ENCODE data around the gene RAPGEF3. TPM values are rescaled to one million over a fixed set of nuclear protein-coding genes. Genes with fewer than 3 reads are reported as not detected.

The RAPGEF3 gene
- total and polyA plus RNA-seq, 4 donors, result 1.3 to 4.3 (median 1.4) TPM

DNA sequence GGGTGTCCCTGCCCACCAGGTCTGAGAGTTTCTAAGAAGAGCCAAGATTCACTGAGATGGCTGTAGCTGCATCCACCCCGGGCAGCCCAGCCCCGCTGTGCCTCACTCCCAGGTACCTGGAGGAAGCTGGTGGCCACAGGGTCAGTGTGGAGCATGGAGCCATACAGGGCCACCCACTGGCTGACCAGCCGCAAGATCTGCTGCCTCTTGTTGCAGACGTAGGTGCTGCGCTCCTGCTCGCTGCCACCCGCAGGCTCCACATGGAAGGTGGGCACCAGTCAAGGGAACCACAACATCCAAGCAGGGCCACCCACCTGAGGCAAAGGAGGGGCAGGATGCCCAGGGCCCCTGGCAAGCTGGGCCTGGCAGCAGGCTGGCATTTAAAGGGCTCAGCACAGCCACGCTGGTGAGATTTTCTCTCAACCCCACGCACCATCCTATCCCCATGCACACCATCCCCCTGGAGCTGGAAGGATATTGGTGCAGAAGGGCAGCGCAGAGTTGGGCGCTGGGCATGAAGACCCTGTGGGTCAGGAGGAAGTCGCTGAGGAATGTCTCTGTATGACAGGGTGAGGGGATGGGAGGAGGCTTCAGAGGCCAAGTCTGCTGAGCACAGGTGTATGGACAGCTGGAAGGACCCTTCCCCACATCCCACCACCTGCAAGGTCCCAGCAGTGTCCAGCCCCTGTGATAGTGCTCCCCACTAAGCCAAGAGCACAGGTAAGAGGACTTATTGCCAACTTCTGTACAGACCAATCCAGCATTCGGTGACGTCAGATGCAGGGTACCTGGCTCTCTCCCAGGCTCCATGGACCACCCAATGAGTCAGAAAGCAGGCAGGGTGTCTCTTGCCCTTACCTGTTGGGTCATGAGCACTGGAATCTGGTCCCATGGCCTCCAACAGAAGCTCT, 10.8 kb downstream of the RAPGEF3 start:
- DNase-seq (ENCODE audit: low spot score), result no peak
- H3K4me1 ChIP-seq (ENCODE audit: control insufficient read depth in 4 of 4, insufficient read depth in 4 of 4, low read length in 3 of 4), result no peaks in the 10 kb centered on the region
- no peaks in the 10 kb centered on the region for H3K27me3 ChIP-seq (ENCODE audit: control insufficient read depth in 4 of 4, insufficient read depth in 4 of 4, low read length in 3 of 4)
- no peak overlapping the region for H3K27ac ChIP-seq (ENCODE audit: low read depth in 1 of 2, low read length in 2 of 2)
- WGBS, result 89% methylated on average over 14 of the region's 14 CpGs
- no peaks in the 10 kb centered on the region for H3K36me3 ChIP-seq (ENCODE audit: control insufficient read depth in 4 of 4, insufficient read depth in 3 of 4, low read depth in 1 of 4, low read length in 3 of 4)
- no peak overlapping the region for H3K4me3 ChIP-seq (ENCODE audit: low read depth in 1 of 3, low read length in 3 of 3)
- no peaks in the 10 kb centered on the region for H3K9me3 ChIP-seq (ENCODE audit: control insufficient read depth in 4 of 4, low read length in 3 of 4)
- no peak for TF ChIP-seq FOXA2 (IDR thresholded peaks at IDR 0.05)
- TF ChIP-seq HNF4A (conservative IDR thresholded peaks at IDR 0.05), result no peak
- TF ChIP-seq FOXA1 (IDR thresholded peaks at IDR 0.05), result no peak
- TF ChIP-seq EGR1 (IDR thresholded peaks at IDR 0.05; ENCODE audit: low read depth in 2 of 2), result no peak
- TF ChIP-seq RAD21 (IDR thresholded peaks at IDR 0.05), result no peak
- TF ChIP-seq, protein P1, sequence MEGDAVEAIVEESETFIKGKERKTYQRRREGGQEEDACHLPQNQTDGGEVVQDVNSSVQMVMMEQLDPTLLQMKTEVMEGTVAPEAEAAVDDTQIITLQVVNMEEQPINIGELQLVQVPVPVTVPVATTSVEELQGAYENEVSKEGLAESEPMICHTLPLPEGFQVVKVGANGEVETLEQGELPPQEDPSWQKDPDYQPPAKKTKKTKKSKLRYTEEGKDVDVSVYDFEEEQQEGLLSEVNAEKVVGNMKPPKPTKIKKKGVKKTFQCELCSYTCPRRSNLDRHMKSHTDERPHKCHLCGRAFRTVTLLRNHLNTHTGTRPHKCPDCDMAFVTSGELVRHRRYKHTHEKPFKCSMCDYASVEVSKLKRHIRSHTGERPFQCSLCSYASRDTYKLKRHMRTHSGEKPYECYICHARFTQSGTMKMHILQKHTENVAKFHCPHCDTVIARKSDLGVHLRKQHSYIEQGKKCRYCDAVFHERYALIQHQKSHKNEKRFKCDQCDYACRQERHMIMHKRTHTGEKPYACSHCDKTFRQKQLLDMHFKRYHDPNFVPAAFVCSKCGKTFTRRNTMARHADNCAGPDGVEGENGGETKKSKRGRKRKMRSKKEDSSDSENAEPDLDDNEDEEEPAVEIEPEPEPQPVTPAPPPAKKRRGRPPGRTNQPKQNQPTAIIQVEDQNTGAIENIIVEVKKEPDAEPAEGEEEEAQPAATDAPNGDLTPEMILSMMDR (IDR thresholded peaks at IDR 0.05; ENCODE audit: low read depth, low read length, missing input control), result no peak
- TF ChIP-seq, protein P2, sequence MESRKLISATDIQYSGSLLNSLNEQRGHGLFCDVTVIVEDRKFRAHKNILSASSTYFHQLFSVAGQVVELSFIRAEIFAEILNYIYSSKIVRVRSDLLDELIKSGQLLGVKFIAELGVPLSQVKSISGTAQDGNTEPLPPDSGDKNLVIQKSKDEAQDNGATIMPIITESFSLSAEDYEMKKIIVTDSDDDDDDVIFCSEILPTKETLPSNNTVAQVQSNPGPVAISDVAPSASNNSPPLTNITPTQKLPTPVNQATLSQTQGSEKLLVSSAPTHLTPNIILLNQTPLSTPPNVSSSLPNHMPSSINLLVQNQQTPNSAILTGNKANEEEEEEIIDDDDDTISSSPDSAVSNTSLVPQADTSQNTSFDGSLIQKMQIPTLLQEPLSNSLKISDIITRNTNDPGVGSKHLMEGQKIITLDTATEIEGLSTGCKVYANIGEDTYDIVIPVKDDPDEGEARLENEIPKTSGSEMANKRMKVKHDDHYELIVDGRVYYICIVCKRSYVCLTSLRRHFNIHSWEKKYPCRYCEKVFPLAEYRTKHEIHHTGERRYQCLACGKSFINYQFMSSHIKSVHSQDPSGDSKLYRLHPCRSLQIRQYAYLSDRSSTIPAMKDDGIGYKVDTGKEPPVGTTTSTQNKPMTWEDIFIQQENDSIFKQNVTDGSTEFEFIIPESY (IDR thresholded peaks at IDR 0.05), result no peak
- TF ChIP-seq, protein P3, sequence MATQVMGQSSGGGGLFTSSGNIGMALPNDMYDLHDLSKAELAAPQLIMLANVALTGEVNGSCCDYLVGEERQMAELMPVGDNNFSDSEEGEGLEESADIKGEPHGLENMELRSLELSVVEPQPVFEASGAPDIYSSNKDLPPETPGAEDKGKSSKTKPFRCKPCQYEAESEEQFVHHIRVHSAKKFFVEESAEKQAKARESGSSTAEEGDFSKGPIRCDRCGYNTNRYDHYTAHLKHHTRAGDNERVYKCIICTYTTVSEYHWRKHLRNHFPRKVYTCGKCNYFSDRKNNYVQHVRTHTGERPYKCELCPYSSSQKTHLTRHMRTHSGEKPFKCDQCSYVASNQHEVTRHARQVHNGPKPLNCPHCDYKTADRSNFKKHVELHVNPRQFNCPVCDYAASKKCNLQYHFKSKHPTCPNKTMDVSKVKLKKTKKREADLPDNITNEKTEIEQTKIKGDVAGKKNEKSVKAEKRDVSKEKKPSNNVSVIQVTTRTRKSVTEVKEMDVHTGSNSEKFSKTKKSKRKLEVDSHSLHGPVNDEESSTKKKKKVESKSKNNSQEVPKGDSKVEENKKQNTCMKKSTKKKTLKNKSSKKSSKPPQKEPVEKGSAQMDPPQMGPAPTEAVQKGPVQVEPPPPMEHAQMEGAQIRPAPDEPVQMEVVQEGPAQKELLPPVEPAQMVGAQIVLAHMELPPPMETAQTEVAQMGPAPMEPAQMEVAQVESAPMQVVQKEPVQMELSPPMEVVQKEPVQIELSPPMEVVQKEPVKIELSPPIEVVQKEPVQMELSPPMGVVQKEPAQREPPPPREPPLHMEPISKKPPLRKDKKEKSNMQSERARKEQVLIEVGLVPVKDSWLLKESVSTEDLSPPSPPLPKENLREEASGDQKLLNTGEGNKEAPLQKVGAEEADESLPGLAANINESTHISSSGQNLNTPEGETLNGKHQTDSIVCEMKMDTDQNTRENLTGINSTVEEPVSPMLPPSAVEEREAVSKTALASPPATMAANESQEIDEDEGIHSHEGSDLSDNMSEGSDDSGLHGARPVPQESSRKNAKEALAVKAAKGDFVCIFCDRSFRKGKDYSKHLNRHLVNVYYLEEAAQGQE (IDR thresholded peaks at IDR 0.05), result no peak
- no peak for TF ChIP-seq YY1 (IDR thresholded peaks at IDR 0.05)
- TF ChIP-seq, protein P4, sequence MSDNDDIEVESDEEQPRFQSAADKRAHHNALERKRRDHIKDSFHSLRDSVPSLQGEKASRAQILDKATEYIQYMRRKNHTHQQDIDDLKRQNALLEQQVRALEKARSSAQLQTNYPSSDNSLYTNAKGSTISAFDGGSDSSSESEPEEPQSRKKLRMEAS (IDR thresholded peaks at IDR 0.05), result no peak
- TF ChIP-seq SP1 (IDR thresholded peaks at IDR 0.05), result no peak
- no peak for TF ChIP-seq TAF1 (conservative IDR thresholded peaks at IDR 0.05)
- no peak for TF ChIP-seq HNF4G (IDR thresholded peaks at IDR 0.05)
- TF ChIP-seq, protein P5, sequence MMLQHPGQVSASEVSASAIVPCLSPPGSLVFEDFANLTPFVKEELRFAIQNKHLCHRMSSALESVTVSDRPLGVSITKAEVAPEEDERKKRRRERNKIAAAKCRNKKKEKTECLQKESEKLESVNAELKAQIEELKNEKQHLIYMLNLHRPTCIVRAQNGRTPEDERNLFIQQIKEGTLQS (IDR thresholded peaks at IDR 0.05), result no peak
- TF ChIP-seq NR2F2 (IDR thresholded peaks at IDR 0.05), result no peak
- TF ChIP-seq JUND (IDR thresholded peaks at IDR 0.05), result no peak
- no peak for TF ChIP-seq GABPA (IDR thresholded peaks at IDR 0.05 in 1 of 2, conservative IDR thresholded peaks at IDR 0.05 in 1 of 2)
- TF ChIP-seq RXRA (IDR thresholded peaks at IDR 0.05), result no peak
- H3K9ac ChIP-seq (ENCODE audit: low read depth in 1 of 2, low read length in 2 of 2), result no peak overlapping the region
